Naive thymus-derived CD4-positive, alpha-beta T cell (primary cell): ENCODE measurements around the gene ANO4. TPM values are rescaled to one million over a fixed set of nuclear protein-coding genes. Genes with fewer than 3 reads are reported as not detected.

Source experiments
- ATAC-seq: fragments of 150-1000 bp; cut with Tn5 transposase; 2 replicates; pipeline ENCODE4 v1.10.0; 2021; ENCODE audit warnings: mild to moderate bottlenecking, moderate library complexity
- CTCF ChIA-PET: fragments of 350-600 bp; sonication (Branson Sonifier 250); formaldehyde crosslinking; loops from one replicate; lab custom pipeline; 2021; ENCODE audit warnings: antibody characterized with exemption; lab: Charles Lee
- POLR2A ChIA-PET: fragments of 350-600 bp; sonication (Branson Sonifier 250); formaldehyde crosslinking; loops from one replicate; lab custom pipeline; 2021; ENCODE audit warnings: antibody characterized with exemption, inconsistent platforms; lab: Charles Lee
- DNase-seq, 9 donors: peaks; one replicate each; pipeline versions ENCODE4 v3.0.0 to v3.0.0-alpha.2; 2020 to 2022; ENCODE audit warnings: mixed read lengths in 1 of 9
- H3K27ac ChIP-seq: one replicate; pipeline ENCODE4 v1.7.0; 2013; ENCODE audit warnings: mild to moderate bottlenecking, low read depth, low read length, moderate library complexity
- H3K27me3 ChIP-seq, 2 donors: one replicate each; pipeline ENCODE4 v1.7.0; 2013; ENCODE audit warnings: low read length in 2 of 2, mild to moderate bottlenecking in 2 of 2, moderate library complexity in 2 of 2; ENCODE audit not compliant: control insufficient read depth in 2 of 2, insufficient read depth in 2 of 2
- H3K36me3 ChIP-seq, 3 experiments: 1 replicate in 2 of 3; 2 replicates in 1 of 3; pipeline ENCODE4 v1.7.0; 2013; ENCODE audit warnings: low read length in 3 of 3, mild to moderate bottlenecking in 3 of 3, moderate library complexity in 1 of 3; ENCODE audit not compliant: insufficient read depth in 3 of 3, control insufficient read depth in 2 of 3
- H3K4me1 ChIP-seq, 2 donors: one replicate each; pipeline ENCODE4 v1.7.0; 2013; ENCODE audit warnings: low read length in 2 of 2, mild to moderate bottlenecking in 2 of 2, moderate library complexity in 1 of 2; ENCODE audit not compliant: control insufficient read depth in 2 of 2, insufficient read depth in 2 of 2
- H3K4me3 ChIP-seq: 2 replicates; pipeline ENCODE4 v1.7.0; 2013; ENCODE audit warnings: mild to moderate bottlenecking, low read length
- H3K9me3 ChIP-seq, 3 experiments: 1 replicate in 2 of 3; 2 replicates in 1 of 3; pipeline ENCODE4 v1.7.0; 2013; ENCODE audit warnings: low read length in 3 of 3; ENCODE audit not compliant: control insufficient read depth in 2 of 3
- H3K27ac Mint-ChIP-seq, 9 donors: one replicate each; pipeline ENCODE4 v1.8.0; 2020 to 2022; ENCODE audit warnings: mixed read lengths in 9 of 9, mild to moderate bottlenecking in 8 of 9, moderate library complexity in 5 of 9, inconsistent platforms in 2 of 9
- H3K27me3 Mint-ChIP-seq, 5 donors: one replicate each; pipeline ENCODE4 v1.8.0; 2021 to 2022; ENCODE audit warnings: mixed read lengths in 5 of 5, mild to moderate bottlenecking in 1 of 5
- H3K36me3 Mint-ChIP-seq, 5 donors: one replicate each; pipeline ENCODE4 v1.8.0; 2020 to 2022; ENCODE audit warnings: mixed read lengths in 5 of 5, mild to moderate bottlenecking in 3 of 5, inconsistent platforms in 1 of 5
- H3K4me1 Mint-ChIP-seq, 7 donors: one replicate each; pipeline ENCODE4 v1.8.0; 2020 to 2022; ENCODE audit warnings: mixed read lengths in 7 of 7, mild to moderate bottlenecking in 3 of 7, inconsistent platforms in 1 of 7
- H3K4me3 Mint-ChIP-seq, 10 donors: one replicate each; pipeline ENCODE4 v1.8.0; 2020 to 2022; ENCODE audit warnings: mild to moderate bottlenecking in 10 of 10, mixed read lengths in 10 of 10, moderate library complexity in 6 of 10, inconsistent platforms in 2 of 10
- H3K9me3 Mint-ChIP-seq, 11 donors: one replicate each; pipeline ENCODE4 v1.8.0; 2020 to 2022; ENCODE audit warnings: mixed read lengths in 11 of 11, mild to moderate bottlenecking in 4 of 11, inconsistent platforms in 1 of 11, moderate library complexity in 1 of 11
- intact Hi-C, 2 donors: fragments of 100-400 bp; cut with micrococcal nuclease; formaldehyde crosslinking; loops; one replicate each; pipeline ENCODE4 v1.15.1; 2023
- polyA plus RNA-seq, 2 donors: library from polyadenylated mRNA; unstranded; fragments of 300-500 nt; fragmentation: Illumina TruSeq; gene quantifications; one replicate each; pipeline ENCODE4 v1.2.3, GENCODE V29; 2021
- total RNA-seq, 6 experiments: library from RNA in 5 of 6; stranded (reverse) in 5 of 6; gene quantifications; 1 replicate in 5 of 6; 2 replicates in 1 of 6; pipeline ENCODE4 v1.2.3 and lab custom pipeline; 2021 to 2026

The ANO4 gene
- total and polyA plus RNA-seq, 7 experiments from 2014 or later, result not detected

- no peaks in the 10 kb centered on the region for H3K36me3 ChIP-seq
Measured at GRCh38 chr12:101045486-101046464, 251.2 kb downstream of the ANO4 start.

GRCh38 chr12:101047652-101048051 lies 253.1 kb downstream of the ANO4 start:
- H3K27ac Mint-ChIP-seq, result no peak overlapping the region

More at GRCh38 chr12:101045486-101046464, 251.2 kb downstream of the ANO4 start:
- Histone ChIP-seq H3K9me3 (no peaks in the 10 kb centered on the region), H3K4me1 (no peaks in the 10 kb centered on the region), H3K4me3 (no peak overlapping the region), H3K27me3 (no peaks in the 10 kb centered on the region), H3K27ac (no peak overlapping the region)
- Mint-ChIP-seq H3K36me3 (no peaks in the 10 kb centered on the region), H3K27me3 (peaks cover 0 to 9% (median 0%) of the 10 kb centered on the region in 5 donors), H3K4me3 (no peak overlapping the region), H3K4me1 (no peaks in the 10 kb centered on the region), H3K9me3 (peaks cover 0 to 6% (median 0%) of the 10 kb centered on the region in 11 donors), H3K27ac (no peak overlapping the region)
- ChIA-PET POLR2A (no interaction called here), CTCF (no interaction called here)
- intact Hi-C loops, result no loop called here
- ATAC-seq (no peak), DNase-seq (no peak)

GRCh38 chr12:101050631-101051030 lies 256.1 kb downstream of the ANO4 start:
- POLR2A ChIA-PET, result no interaction called here
- DNase-seq (no peak), ATAC-seq (no peak)
- Histone ChIP-seq H3K36me3 (no peaks in the 10 kb centered on the region), H3K27me3 (no peaks in the 10 kb centered on the region), H3K9me3 (no peaks in the 10 kb centered on the region), H3K4me3 (no peak overlapping the region), H3K27ac (no peak overlapping the region), H3K4me1 (no peaks in the 10 kb centered on the region)
- no peaks in the 10 kb centered on the region for H3K4me1 Mint-ChIP-seq
- CTCF ChIA-PET, result no interaction called here
- intact Hi-C loops, result no loop called here
- H3K36me3 Mint-ChIP-seq, result no peaks in the 10 kb centered on the region
- peaks cover 0 to 5% (median 0%) of the 10 kb centered on the region in 11 donors for H3K9me3 Mint-ChIP-seq
- no peak overlapping the region for H3K4me3 Mint-ChIP-seq
- H3K27me3 Mint-ChIP-seq, result peaks cover 0 to 9% (median 0%) of the 10 kb centered on the region in 5 donors
- H3K27ac Mint-ChIP-seq, result no peak overlapping the region

More at GRCh38 chr12:101047652-101048051, 253.1 kb downstream of the ANO4 start:
- H3K9me3 ChIP-seq, result no peaks in the 10 kb centered on the region
- ATAC-seq (no peak), DNase-seq (no peak)
- no peak overlapping the region for H3K4me3 ChIP-seq
- H3K4me1 ChIP-seq, result no peaks in the 10 kb centered on the region
- no peak overlapping the region for H3K27ac ChIP-seq
- peaks cover 0 to 9% (median 0%) of the 10 kb centered on the region in 5 donors for H3K27me3 Mint-ChIP-seq
- H3K4me1 Mint-ChIP-seq, result no peaks in the 10 kb centered on the region
- intact Hi-C loops, result no loop called here
- no peaks in the 10 kb centered on the region for H3K36me3 Mint-ChIP-seq
- H3K9me3 Mint-ChIP-seq, result peaks cover 0 to 7% (median 0%) of the 10 kb centered on the region in 11 donors
- ChIA-PET CTCF (no interaction called here), POLR2A (no interaction called here)
- H3K27me3 ChIP-seq, result no peaks in the 10 kb centered on the region
- H3K36me3 ChIP-seq, result no peaks in the 10 kb centered on the region
- no peak overlapping the region for H3K4me3 Mint-ChIP-seq

- ATAC-seq (no peak), DNase-seq (no peak)
- CTCF ChIA-PET, result no interaction called here
- H3K4me1 Mint-ChIP-seq, result no peaks in the 10 kb centered on the region
- Histone ChIP-seq H3K4me3 (no peak overlapping the region), H3K27ac (no peak overlapping the region), H3K4me1 (no peaks in the 10 kb centered on the region), H3K36me3 (no peaks in the 10 kb centered on the region), H3K27me3 (no peaks in the 10 kb centered on the region), H3K9me3 (no peaks in the 10 kb centered on the region)
- POLR2A ChIA-PET, result no interaction called here
- no peak overlapping the region for H3K4me3 Mint-ChIP-seq
- H3K36me3 Mint-ChIP-seq, result no peaks in the 10 kb centered on the region
- H3K27me3 Mint-ChIP-seq, result peaks cover 0 to 4% (median 0%) of the 10 kb centered on the region in 5 donors
- no peak overlapping the region for H3K27ac Mint-ChIP-seq
- intact Hi-C loops, result no loop called here
- H3K9me3 Mint-ChIP-seq, result peaks cover 0 to 5% (median 0%) of the 10 kb centered on the region in 11 donors
Measured at GRCh38 chr12:101051151-101051550, 256.6 kb downstream of the ANO4 start.

- POLR2A ChIA-PET, result no interaction called here
Measured at GRCh38 chr12:101051901-101052550, 257.4 kb downstream of the ANO4 start.

GRCh38 chr12:101053203-101053602 lies 258.6 kb downstream of the ANO4 start:
- no peaks in the 10 kb centered on the region for H3K27me3 ChIP-seq
- intact Hi-C loops, result no loop called here

More at GRCh38 chr12:101051901-101052550, 257.4 kb downstream of the ANO4 start:
- no peak overlapping the region for H3K4me3 ChIP-seq
- Mint-ChIP-seq H3K4me3 (no peak overlapping the region), H3K27ac (no peak overlapping the region), H3K9me3 (peaks cover 0 to 5% (median 1%) of the 10 kb centered on the region in 11 donors), H3K27me3 (no peaks in the 10 kb centered on the region), H3K36me3 (no peaks in the 10 kb centered on the region), H3K4me1 (no peaks in the 10 kb centered on the region)
- H3K9me3 ChIP-seq, result no peaks in the 10 kb centered on the region
- H3K4me1 ChIP-seq, result no peaks in the 10 kb centered on the region
- intact Hi-C loops, result no loop called here
- H3K27me3 ChIP-seq, result no peaks in the 10 kb centered on the region
- CTCF ChIA-PET, result no interaction called here
- ATAC-seq (no peak), DNase-seq (no peak)
- no peaks in the 10 kb centered on the region for H3K36me3 ChIP-seq
- no peak overlapping the region for H3K27ac ChIP-seq

More at GRCh38 chr12:101053203-101053602, 258.6 kb downstream of the ANO4 start:
- Histone ChIP-seq H3K4me1 (no peaks in the 10 kb centered on the region), H3K9me3 (no peaks in the 10 kb centered on the region), H3K36me3 (no peaks in the 10 kb centered on the region), H3K27ac (no peak overlapping the region), H3K4me3 (no peak overlapping the region)
- no peaks in the 10 kb centered on the region for H3K27me3 Mint-ChIP-seq
- ATAC-seq (no peak), DNase-seq (no peak)
- no peaks in the 10 kb centered on the region for H3K4me1 Mint-ChIP-seq
- ChIA-PET POLR2A (no interaction called here), CTCF (no interaction called here)
- H3K36me3 Mint-ChIP-seq, result no peaks in the 10 kb centered on the region
- peaks cover 0 to 10% (median 5%) of the 10 kb centered on the region in 11 donors for H3K9me3 Mint-ChIP-seq
- H3K4me3 Mint-ChIP-seq, result no peak overlapping the region
- H3K27ac Mint-ChIP-seq, result no peak overlapping the region
